Right renal cortex interstitium (tissue), 3 donors: ENCODE results near the gene COL28A1. TPM values are rescaled to one million over a fixed set of nuclear protein-coding genes. Genes with fewer than 3 reads are reported as not detected.

Experiments used
- DNase-seq, 3 donors: peaks; one replicate each; pipeline ENCODE4 v3.0.0-alpha.2; 2013; ENCODE audit warnings: low read depth in 3 of 3, low spot score in 2 of 3
- polyA plus RNA-seq, 3 donors: library from polyadenylated mRNA; unstranded; fragments of 120-200 nt; gene quantifications; one replicate each; pipeline ENCODE4 v1.2.1, GENCODE V29; 2013; ENCODE audit not compliant: insufficient read length in 3 of 3

COL28A1 gene
- polyA plus RNA-seq, 3 donors, result 7.2 to 12.3 (median 9.8) TPM

DNA sequence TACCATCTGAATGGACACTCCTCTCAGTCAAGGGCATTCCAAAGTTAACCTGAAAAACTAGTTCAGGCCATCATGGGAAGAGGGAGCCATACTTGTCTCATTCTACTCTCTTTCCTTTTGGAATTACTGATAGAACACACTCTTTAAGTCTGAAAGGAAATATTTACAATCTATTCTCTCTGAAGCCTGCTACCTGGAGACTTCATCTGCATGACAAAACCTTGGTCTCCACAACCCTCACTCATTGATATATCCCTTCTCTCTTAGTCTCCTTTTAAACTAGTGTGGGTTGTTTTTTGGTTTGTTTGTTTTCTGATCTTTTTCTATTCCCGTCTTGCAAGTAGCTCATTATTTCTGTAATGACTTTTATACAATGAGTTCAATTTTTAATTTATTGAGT lies 183.8 kb downstream of the COL28A1 start:
- DNase-seq, result no peak

DNA sequence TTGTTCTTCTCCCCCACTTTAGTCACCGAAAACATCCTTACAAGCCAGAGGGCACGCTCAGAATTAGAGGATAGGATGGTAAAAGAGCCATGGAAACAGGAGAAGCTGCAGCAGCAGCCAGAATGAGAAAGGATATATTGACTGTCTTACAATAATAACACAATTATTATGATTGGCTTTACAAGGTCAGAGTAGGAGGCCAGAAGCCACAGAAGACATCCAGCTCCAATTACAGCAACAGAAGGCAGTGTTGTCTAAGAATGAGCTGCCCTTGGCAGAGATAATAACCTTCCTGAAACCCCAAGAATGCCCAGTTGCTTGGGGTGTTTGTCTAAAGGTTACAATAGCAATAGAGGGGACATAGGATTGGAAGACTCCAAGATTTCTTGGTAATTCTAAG lies 184.5 kb downstream of the COL28A1 start:
- no peak for DNase-seq

DNA sequence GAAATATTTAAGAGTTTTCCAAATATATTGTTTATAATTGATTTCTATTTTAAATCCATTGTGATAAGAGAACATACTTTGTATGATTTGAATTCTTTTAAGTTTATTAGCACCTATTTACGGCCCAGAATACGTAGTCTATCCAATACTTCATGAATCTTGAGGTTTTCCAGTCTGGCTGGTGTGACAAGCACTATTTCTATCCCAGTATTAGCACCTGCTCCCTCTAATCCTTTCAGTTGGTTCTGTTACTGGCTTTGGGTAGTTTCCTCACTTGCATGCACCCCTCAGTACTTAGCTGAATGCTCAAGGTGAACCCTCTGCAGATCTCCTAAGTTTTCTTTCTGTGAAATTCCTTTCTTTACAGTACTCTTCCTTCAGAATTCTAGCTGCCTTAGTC lies 186.5 kb downstream of the COL28A1 start:
- DNase-seq, result no peak

DNA sequence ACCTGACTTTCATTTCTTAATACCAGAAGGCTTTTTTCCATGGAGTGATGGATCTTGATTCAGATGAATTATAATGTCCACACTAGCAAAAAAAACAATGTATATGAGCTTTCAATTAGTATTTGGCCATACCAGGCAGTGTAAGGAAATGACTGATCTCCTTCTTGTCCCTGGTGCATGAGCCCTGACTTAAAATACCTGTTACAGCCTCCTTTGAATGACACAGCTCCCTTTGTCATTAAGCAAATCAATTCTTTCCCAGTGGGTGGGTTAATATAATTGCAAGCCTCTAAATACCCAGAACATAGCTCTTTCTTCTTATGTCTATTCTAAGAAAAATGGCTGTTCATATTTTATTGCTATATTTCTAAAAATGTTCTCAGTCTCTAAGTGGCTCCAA lies 188.6 kb downstream of the COL28A1 start:
- DNase-seq, result no peak

DNA sequence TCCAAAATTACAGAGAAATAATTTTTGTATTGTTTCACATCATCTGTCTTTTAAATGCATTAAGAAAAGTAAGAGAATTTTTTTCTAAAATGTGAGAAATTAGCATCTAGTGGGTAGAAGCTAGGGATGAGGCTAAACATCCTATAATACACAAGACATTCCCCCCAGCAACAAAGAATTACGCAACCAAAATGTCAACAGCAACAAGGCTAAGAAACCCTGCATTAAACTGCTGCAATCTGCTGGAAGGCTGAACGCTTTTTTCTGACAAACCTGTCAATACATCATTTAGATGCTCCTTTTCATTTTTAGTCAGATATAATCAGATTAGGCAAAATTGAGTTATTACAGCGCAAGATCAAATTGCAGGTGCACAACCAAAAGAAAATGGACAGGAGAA lies 191.1 kb downstream of the COL28A1 start:
- no peak for DNase-seq

DNA sequence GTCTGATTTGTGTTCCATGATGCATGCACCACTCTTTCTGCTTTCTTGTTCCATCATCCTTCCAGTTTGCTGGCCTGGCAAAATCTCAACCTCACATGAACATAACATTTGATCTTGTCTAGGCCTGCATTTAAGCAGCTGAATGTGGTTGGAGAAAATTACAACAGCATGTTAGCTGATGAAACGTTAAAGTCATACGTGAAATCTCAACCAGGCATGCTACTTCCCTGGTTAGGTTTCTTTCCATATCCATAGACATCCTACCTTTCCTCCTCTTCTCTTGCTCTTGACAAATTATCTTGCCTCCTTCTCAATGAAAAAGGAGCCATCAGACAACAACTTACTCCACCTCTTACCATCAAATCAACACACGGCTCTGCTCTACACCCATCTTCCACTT lies 199.8 kb downstream of the COL28A1 start:
- DNase-seq, result no peak

DNA sequence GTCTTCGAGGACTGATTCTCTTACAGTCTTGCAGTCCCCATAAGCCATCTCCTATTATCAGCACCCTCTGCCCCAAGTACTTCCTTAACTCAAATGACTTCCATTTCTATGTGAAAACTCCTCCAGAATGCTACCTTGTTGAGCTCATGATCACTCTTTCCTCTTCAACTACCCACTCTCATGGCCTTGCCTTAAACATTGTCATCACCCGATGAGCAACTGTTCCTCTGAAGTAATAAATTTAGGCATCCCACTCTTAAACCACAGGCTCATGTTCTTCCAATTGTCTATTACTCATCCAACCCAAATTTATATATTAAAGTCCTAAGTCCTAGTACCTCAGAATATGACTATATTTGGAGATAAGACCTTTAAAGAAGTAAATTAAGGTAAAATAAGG lies 200.5 kb downstream of the COL28A1 start:
- no peak for DNase-seq

DNA sequence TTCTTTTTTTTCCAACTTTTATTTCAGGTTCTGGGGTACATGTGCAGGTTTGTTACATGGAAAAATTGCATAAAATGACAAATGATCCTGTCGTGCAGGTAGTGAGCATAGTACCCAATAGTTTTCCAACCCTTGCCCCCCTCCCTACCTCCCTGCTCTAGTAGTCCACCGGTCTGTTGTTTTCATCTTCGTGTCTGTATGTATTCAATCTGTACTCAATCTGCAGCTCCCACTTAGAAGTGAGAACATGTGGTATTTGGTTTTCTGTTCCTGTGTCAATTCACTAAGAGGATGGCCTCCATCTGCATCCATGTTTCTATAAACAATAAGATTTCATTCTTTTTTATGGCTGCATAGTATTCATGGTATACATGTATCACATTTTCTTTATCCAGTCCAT lies 202.1 kb downstream of the COL28A1 start:
- DNase-seq, result no peak

DNA sequence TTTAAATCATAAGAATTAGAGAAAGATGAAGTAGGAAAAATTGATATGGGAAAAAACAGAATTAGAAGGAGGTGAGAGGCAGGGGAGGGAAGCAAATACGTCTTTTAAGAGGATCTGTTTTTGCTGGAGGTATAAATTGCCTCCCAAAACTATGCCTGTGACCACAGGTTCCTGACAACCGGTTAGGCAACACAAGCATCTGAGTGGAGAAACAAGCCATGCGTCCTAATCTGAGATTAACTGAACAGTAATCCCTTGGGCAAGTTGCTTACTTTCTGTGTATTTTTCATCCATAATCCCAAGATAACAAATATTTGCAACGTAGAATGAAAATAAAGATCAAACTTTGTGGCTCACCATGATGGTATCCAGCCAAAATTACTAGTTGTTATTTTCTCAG lies 204.2 kb downstream of the COL28A1 start:
- no peak for DNase-seq

DNA sequence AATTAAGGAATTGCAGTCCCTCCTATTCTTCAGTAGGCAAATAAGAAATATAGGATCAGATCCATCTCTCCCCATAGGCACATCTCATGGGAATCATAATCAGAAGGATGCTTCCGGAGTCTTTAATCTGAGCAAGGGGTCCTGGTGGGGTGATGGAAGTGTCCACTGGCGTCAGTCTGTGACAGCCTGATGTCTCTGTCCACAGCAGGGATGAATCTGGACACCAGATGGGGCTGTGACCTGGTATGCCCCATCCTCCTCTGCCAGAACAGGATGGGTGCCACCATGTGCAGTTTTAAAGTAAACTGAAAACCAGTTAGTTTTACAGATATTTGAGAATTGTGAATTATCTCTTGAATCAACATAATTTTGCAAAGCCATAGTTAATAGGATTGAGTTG lies 204.7 kb downstream of the COL28A1 start:
- DNase-seq, result no peak

DNA sequence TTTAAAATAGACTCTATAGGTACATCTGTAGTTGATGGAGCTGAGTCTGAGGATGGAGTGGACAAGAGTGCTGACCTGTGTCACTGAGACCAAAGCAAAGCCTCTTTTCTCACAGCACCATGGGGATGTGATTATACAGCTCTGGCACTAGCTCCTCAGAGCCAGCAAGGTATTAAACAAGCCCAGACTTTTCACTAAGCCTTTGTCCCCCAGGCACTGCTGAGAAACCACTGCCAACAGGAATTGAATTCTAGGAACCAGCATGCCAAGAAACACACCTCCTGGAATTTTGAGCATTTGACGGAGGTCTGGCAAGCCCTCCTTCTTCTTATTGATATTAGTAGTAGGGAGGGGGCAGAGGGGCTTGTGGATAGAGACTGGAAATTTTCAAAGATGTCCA lies 206.3 kb downstream of the COL28A1 start:
- DNase-seq, result no peak

DNA sequence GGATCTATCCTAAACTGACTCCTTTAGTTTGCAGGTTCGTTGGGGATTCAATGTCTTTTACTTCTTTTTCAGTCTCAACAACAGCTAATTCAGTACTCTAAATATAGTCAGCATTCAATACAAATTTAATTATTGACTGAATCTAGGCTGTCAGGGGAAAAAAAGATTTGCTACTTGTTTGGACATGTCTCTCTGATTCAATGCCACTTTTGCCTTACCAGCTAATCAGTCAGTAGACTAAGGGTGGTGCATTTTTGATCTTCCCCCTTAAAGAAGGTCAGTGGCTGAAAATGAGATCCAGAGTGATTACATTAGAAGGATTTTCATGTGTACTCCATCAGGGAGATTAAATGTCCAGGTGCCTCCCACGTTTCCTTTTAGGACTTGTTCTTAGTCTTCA lies 208.2 kb downstream of the COL28A1 start:
- DNase-seq, result no peak

DNA sequence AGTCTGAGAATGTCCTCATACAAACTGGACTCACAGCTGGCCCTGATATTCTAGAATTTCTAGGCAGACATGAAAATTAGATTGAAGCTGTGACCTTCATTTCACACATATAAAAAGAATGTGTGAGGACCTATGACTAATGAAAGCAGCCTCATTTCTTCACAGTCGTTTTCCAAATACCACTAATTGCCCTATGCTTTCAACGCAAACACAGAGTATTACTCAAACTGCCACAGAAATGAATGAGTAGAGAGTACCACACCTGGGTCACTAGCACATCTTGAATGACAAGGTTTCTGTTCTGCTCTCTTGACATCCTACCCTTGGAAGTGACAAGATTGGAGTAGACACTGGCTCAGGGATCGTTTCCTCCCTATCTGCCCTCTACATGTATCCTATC lies 211.0 kb downstream of the COL28A1 start:
- DNase-seq, result no peak

DNA sequence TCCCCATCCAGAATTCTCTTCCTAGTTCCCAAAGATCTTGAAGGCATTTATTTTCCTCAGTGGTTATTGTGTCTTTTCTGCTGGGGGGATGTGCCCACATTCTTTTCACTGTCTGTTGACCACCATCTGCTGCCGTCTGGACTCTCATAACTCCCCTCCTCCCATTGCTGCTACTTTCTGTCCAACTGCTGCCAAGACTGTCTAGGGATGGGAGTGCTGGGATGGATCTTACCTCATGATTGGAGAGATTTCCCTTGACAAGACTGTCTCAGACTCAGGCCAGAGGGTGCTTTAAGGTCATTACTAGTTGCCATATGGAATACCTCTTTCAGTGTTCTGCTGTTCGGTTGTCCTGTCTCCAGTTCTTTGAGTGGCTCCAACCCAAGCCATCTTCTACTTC lies 211.8 kb downstream of the COL28A1 start:
- no peak for DNase-seq

DNA sequence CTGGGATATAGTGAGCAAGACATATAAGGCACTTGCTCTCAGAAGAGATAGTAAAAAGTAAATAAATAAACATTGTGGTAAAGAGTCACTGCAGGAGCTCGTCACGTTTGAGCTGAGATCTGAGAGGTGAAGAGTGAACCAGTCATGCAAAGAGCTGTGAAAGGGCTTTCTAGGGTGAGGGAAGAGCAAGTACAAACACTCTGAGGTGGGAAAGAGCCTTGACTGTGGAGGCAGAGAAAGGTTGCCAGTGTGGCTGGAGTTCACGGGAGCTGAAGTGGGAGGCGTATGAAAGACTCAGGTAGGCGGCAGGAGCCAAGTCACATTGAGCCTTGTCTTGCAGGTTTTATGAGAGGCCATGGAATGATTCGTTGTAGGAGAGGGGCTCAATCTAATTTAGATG lies 212.3 kb downstream of the COL28A1 start:
- peak in 1 of 3 donors; percentile 4 for DNase-seq

DNA sequence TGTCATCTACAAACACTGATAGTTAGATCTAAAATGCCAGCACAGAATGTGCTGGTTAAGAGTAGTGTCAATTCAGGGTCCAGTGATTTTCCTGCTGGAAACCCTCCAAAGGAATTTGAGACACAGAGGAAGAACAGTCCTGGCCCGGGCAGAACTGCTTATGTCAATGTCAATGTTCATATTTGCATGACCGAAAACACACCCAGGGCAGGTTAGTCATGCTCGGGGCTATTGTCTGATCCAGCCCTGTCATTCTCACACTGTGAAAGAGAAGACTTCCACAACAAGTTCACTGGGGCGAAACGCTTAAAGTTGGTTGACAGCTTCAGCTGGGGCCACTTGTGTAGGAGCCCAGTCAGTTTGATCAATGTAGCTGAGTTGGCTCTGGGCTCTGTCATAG lies 214.0 kb downstream of the COL28A1 start:
- peak in 2 of 3 donors; percentile 29 to 40 for DNase-seq

DNA sequence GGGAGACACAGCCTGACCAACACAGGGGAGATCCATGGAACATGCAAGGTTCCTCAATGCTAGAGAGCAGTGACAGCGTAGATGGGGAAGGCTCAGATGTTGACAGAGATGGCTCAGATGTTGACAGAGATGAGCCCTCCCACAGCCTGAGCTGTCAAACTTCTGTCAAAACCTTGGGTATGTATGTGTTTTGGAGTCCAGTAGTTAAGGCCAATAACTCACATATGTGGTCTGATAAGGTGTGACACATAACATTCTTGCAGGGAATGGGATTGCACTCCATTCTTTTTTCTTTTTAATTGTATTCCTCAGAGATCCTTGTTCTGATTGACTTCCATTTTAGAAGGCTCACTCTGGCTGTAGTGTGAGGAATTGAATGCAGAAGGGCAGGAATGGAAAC lies 217.1 kb downstream of the COL28A1 start:
- no peak for DNase-seq

DNA sequence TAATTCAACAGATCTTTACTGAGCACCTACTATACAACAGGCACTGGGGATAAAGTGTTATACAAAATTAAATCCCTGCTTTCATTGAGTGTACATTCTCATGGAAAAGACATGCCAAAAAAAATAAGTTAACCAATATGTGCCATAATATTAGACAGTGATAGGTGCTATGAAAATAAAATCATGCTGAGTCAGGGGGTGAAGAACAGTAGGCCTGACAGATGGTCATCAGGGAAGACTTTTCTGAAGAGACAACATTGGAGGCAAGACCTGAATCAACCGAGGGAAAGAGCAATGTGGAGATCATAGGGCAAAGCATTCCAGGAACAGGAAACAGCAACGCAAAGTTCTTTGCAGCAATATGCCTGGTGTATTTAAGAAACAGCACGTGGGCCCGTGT lies 217.8 kb downstream of the COL28A1 start:
- DNase-seq, result no peak

DNA sequence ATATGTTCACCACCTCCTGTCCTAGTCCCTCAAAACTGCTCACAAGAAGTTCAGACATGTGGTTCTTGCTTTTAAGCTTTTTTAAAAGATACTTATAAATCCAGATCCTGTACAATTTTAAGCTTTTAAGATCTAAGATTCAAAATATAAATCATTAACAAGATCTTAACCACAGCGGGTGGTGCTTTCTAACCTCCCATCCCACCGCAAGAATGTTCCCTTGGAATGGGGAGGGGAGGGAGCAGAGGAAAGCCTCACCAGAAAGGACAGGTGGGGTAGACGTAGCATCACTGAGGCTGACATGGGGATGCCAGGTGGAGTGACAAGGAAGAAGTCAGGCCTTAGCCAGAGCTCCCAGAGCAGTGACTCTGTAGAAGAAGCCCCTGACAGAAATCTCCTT lies 219.8 kb downstream of the COL28A1 start:
- no peak for DNase-seq

DNA sequence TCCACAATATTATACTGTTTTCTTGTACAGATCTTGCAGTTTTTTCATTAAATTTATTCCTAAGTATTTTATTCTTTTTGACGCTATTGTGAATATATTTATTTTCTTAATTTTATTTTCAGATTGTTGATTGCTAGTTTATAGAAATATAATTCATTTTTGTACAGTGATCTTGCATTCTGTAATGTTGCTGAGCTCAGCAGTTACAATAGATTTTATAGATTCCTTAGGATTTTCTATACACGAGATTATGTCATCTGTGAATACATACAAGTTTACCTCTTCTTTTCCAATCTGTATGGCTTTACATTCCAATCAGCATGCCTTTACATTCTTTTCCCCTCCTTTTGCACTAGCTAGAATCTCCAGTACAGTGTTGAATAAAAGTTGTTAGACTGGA lies 223.3 kb downstream of the COL28A1 start:
- DNase-seq, result no peak

DNA sequence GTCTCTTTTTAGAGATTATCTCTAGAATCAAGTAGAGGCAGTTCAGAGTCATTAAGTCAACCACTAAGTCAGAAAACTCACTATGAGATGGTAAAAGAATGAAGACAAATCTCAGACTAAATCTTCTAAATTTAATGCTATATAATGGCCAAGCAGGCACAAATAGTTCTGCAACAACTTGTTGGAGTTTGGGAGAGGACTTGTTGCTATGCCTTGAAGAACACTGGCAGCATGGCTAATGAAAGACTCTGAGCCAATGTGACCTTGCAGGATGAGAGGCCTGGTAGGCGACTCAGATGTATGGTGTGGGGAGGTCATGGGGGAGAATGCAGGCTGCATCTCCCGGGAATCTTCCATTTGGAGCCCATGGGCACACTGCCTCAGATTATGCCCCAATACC lies 224.7 kb downstream of the COL28A1 start:
- DNase-seq, result no peak

DNA sequence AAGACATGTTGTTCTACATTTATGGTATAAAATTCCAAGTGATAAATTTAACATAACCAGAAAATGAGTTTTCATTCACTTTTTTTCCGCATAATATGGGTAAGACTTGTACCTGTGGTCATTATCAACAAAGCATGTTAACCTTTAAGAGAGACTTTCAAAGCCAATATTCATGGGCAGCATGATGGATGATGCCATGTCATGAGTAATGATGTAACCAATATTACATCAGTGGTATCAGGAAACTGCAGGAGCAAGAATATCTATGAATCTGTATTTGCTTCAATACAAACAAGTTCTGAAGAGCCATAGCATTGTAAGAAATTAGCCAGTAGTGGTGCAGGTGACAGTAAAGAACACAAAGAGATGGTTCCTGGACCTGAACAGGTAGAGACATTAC lies 226.5 kb downstream of the COL28A1 start:
- DNase-seq, result no peak
